AG09319 (cell line): Measurements from ENCODE around the gene PDCD4.

Experiments used
- DNase-seq: peaks from one replicate; pipeline ENCODE4 v3.0.0-alpha.2; 2010; ENCODE audit warnings: low read depth; ENCODE audit errors: extremely low read depth
- TF ChIP-seq, protein P1 (sequence below): IDR thresholded peaks from 2 replicates; pipeline ENCODE4 v1.5.1; 2011; ENCODE audit warnings: low read depth, mild to moderate bottlenecking, inconsistent platforms, low read length, moderate library complexity

PDCD4 gene

DNA sequence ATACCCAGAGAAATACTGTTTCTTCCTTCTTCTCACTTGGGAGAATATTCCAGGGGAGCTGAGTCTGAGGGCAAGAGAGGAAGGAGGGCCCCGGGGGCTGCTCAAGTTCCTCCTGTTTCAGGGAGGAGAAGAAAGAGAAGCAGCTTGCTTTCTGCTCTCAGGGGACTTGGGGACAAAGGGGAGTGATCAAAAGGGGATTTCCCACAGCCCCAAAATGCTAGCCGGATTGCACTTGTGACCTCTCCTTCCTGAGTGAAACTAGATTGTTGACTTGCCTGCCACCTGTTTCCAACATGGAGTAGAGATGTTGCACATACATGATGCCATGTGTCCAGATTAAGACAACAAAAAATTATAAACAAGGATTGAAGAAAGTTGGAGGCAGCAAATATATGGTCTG lies 28.7 kb upstream of the PDCD4 start:
- TF ChIP-seq, protein P1, sequence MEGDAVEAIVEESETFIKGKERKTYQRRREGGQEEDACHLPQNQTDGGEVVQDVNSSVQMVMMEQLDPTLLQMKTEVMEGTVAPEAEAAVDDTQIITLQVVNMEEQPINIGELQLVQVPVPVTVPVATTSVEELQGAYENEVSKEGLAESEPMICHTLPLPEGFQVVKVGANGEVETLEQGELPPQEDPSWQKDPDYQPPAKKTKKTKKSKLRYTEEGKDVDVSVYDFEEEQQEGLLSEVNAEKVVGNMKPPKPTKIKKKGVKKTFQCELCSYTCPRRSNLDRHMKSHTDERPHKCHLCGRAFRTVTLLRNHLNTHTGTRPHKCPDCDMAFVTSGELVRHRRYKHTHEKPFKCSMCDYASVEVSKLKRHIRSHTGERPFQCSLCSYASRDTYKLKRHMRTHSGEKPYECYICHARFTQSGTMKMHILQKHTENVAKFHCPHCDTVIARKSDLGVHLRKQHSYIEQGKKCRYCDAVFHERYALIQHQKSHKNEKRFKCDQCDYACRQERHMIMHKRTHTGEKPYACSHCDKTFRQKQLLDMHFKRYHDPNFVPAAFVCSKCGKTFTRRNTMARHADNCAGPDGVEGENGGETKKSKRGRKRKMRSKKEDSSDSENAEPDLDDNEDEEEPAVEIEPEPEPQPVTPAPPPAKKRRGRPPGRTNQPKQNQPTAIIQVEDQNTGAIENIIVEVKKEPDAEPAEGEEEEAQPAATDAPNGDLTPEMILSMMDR = no peak
- no peak for DNase-seq

DNA sequence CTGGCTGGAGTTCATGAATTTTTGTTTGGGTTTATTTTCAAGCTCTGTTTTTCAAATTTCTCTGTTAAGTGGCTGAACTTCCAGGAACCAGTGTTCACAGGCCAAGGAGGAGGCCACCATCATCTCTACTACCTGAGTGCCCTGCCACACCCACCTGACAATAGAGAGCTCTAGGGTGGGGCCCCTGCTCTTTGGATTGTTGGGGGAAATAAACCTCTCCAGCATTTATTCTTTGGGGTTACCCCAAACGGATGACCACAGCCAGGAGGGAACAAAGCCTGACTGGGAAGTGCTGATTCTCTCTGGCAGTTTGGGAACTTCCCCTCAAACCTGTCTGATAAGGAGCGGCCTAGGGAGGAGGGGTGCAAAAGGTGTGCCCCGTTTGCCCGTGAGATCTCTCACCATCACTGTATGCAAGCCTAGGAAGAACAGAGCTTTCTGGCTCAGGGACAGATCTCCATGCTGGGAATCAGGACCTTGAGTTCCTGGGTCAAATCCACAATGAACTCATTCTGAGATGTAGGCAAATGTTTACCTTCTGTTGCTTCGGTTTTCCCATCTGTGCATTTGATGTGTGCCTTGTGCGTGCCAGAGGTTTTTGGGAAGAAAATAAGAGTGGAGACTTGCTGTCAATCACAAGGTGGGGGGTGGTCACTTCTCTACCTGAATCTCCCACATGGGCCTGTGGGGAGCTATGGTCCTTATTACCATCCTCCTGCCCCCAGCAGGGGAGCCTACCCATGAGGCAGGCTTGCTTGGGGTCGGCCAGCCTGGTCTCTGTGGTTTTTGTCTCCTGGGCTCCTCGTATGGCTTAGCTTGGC lies 27.7 kb upstream of the PDCD4 start:
- DNase-seq = no peak
- TF ChIP-seq, protein P1 = no peak

DNA sequence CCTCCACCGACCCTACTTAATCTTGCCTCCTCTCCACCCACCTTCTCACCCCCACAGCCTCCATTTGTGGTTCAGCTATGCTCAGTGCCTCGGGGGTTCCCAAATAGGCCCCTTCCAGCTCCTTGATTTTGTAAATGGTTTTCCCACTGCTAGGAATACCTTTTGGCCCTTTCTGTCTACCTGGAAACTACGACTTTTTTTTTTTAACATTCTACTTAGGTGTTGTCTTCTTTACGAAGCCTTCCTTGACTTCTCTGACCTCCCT lies 27.2 kb upstream of the PDCD4 start:
- DNase-seq = no peak
- TF ChIP-seq, protein P1 = no peak

DNA sequence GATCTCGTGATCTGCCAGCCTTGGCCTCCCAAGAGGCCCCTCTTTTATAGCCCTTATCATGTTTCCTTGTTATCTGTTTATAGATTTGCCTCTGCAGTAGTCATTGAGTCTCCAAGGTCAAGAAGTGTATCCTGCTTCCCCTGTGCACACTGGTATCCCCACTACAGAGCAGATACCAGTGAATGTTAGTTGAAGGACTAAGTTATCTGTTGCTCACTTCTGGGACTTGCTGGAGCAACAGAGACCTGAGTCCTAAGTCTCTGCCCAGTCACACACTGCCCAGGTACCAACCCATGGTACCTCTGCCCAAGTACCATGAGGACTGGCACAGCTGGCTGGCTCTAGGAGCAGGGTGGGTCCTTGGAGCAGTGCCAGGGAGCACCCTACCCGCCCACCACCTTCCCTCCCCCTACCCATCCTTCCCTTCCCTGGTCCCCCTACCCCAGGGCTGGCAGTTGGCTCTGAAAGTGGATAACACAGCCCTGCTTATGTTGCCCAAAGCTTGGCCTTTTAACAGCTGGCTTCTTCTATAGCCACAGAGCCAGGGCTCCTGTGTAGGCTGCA lies 26.5 kb upstream of the PDCD4 start:
- TF ChIP-seq, protein P1 = no peak
- no peak for DNase-seq

DNA sequence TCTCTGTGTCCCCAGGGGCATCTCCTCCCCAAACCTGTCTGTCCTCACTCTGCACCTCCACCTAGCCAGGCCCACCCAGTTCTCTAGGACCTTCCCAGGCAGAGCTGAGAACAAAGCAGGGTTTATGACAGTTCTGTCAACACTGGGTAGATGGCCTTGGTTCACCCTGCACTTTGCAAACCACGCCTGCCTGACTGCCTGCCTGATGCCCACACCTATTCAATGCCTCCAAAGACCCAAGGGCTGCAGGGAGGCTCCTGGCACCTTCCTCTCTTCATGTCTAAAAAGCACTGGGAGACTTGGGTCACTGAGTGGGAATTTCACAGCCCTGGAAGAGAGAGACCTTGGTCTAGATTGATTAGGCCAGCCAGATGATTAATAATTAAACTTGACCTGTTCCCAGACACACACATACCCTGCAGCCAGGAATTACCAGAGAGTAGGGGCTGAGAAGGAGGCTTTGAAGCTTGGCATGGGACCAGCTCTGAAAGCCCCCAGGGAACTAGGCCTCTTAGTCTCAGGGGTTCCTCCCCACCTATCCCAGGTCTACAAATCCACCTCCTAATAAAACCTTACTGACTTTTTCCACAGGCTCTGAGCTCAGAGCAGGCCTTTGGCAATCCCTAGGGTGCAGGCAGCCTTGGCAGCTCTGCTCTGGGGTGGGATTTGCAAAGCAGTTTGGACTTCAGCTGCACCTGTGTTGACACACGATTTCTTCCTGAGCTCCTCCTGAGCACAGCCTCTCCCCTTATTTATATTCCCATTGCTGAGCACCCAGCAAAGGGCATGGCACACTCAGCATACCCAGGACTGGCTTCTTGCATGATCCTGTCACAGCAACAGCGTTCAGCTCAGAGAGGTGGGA lies 25.7 kb upstream of the PDCD4 start:
- TF ChIP-seq, protein P1 = no peak
- DNase-seq = no peak

DNA sequence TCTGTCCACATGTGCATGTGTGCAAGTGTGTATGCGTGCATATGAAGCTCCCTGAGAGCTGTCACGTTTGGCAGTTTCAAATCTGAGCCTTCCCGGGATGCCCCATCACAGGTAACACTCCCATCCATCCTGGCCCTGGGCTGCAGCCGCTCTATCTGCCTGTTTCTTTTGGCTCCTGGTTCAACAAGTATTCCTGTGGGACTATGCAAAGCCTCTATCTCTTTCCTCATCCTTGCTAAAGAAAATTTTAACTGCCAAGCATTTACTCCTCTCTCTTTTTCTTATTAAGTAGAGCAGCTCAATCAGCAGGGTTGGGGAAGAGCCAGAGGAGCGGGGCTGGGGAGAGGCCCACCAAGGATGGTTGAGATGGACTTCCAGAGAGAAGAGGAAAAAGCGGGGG lies 24.4 kb upstream of the PDCD4 start:
- TF ChIP-seq, protein P1 = no peak
- DNase-seq = no peak

DNA sequence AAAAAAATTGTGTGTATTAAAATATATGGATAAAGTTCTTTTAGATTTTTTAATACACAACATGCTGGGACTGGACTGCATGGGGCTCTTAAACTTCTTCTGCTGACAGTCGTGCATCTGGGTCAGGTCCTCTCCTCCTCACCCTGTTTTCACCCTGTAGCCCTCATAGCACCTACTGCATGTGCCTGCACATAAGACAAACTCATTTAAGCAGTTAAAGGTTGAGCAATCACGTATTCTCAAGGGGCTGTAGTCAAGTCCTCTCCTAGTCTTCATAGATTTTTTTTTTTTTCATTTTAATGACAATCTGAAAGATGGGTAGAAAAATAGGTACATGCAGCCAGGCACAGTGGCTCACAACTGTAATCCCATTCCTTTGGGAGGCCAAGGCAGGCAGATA lies 23.6 kb upstream of the PDCD4 start:
- DNase-seq = no peak
- TF ChIP-seq, protein P1 = no peak
